Hepatocyte (in vitro differentiated cells): ENCODE results near the gene PGGHG.

Source experiments
- CTCF ChIP-seq: fragments of 200-600 bp; sonication (generic); IDR thresholded peaks from 2 replicates; pipeline ENCODE4 v1.5.1; 2016; ENCODE audit warnings: antibody characterized with exemption, mild to moderate bottlenecking; ENCODE audit not compliant: poor library complexity
- EZH2phosphoT487 ChIP-seq: fragments of 200-600 bp; sonication (generic); IDR thresholded peaks from one replicate; pipeline ENCODE4 v1.6.1; 2018; ENCODE audit warnings: antibody characterized with exemption, mild to moderate bottlenecking, low read depth, moderate library complexity; ENCODE audit not compliant: unreplicated experiment, severe bottlenecking

- no peak for TF ChIP-seq CTCF
- no peak for TF ChIP-seq EZH2phosphoT487
These were observed 4.6 kb upstream of the PGGHG start for GRCh38 chr11:284105-285020.
